Measurements from ENCODE around the gene ABLIM2.
"Not testable (repeated sequence)": the region's sequence is repeated elsewhere in the genome, so short reads cannot be mapped to it uniquely, and the experiment has no call there.

The ABLIM2 gene

GRCh38 chr4:7918187-7918586 is 240.4 kb downstream of the ABLIM2 start:
- not testable (repeated sequence) for DNase-seq

- no peak for DNase-seq
Measured at GRCh38 chr4:7917669-7918068, 240.9 kb downstream of the ABLIM2 start.

GRCh38 chr4:7915875-7916242 is 242.8 kb downstream of the ABLIM2 start:
- no peak for DNase-seq

All from left hindlimb (tissue), 1 donor.